Natural killer cell treated with Interleukin-12 subunit alpha and Interleukin-12 subunit beta and Interleukin-15 and Interleukin-18, amount 100 ng/mL, for 72 hours (primary cell): ENCODE data around the gene NECTIN1. TPM values are rescaled to one million over a fixed set of nuclear protein-coding genes. Genes with fewer than 3 reads are reported as not detected.

ENCODE experiments used
- ATAC-seq, 2 donors: fragments of 150-1000 bp; cut with Tn5 transposase in 1 of 2; sonication (Bioruptor Pico), chemical (Tn5 transposase) in 1 of 2; 2 replicates each; pipeline ENCODE4 v1.10.0; 2021
- DNase-seq: peaks from one replicate; pipeline ENCODE4 v3.0.0; 2022; ENCODE audit warnings: low spot score
- H3K27ac Mint-ChIP-seq, 2 donors: 1 replicate in 1 of 2; 2 replicates in 1 of 2; pipeline ENCODE4 v1.8.0; 2022; ENCODE audit warnings: mixed read lengths in 2 of 2, mild to moderate bottlenecking in 1 of 2, moderate library complexity in 1 of 2
- H3K27me3 Mint-ChIP-seq, 2 donors: 1 replicate in 1 of 2; 2 replicates in 1 of 2; pipeline ENCODE4 v1.8.0; 2022; ENCODE audit warnings: mixed read lengths in 2 of 2
- H3K36me3 Mint-ChIP-seq: one replicate; pipeline ENCODE4 v1.8.0; 2022; ENCODE audit warnings: mixed read lengths
- H3K4me1 Mint-ChIP-seq, 2 donors: 1 replicate in 1 of 2; 2 replicates in 1 of 2; pipeline ENCODE4 v1.8.0; 2022; ENCODE audit warnings: low read depth in 2 of 2, mixed read lengths in 2 of 2, mild to moderate bottlenecking in 1 of 2
- H3K4me3 Mint-ChIP-seq: one replicate; pipeline ENCODE4 v1.8.0; 2022; ENCODE audit warnings: mixed read lengths
- H3K9me3 Mint-ChIP-seq: 2 replicates; pipeline ENCODE4 v1.8.0; 2022; ENCODE audit warnings: mixed read lengths
- total RNA-seq, 2 donors: library from RNA; stranded (reverse); gene quantifications; one replicate each; pipeline ENCODE4 v1.2.3, GENCODE V29; 2022

Gene NECTIN1
- total RNA-seq, 2 donors from 2014 or later = 2.3 to 2.6 TPM

- DNase-seq (no peak), ATAC-seq (no peak)
- no peak overlapping the region for H3K4me3 Mint-ChIP-seq
- H3K36me3 Mint-ChIP-seq = no peaks in the 10 kb centered on the region
- H3K4me1 Mint-ChIP-seq = peaks cover under 1 to 5% of the 10 kb centered on the region in 2 donors
- H3K27ac Mint-ChIP-seq = no peak overlapping the region
- no peaks in the 10 kb centered on the region for H3K9me3 Mint-ChIP-seq
- H3K27me3 Mint-ChIP-seq = peaks cover 42 to 49% of the 10 kb centered on the region in 2 donors
These were observed 5.8 kb upstream of the NECTIN1 start for GRCh38 chr11:119734788-119735187.

- Mint-ChIP-seq H3K4me3 (peak overlapping the region; percentile 67), H3K4me1 (peaks cover 8 to 10% of the 10 kb centered on the region in 2 donors), H3K27ac (no peak overlapping the region), H3K27me3 (peaks cover 38 to 40% of the 10 kb centered on the region in 2 donors), H3K9me3 (no peaks in the 10 kb centered on the region), H3K36me3 (no peaks in the 10 kb centered on the region)
- no peak for ATAC-seq
- DNase-seq = no peak
These were observed 1.9 kb upstream of the NECTIN1 start for GRCh38 chr11:119730789-119731386.

GRCh38 chr11:119729951-119730613 is 1.1 kb upstream of the NECTIN1 start:
- no peak for DNase-seq
- H3K4me3 Mint-ChIP-seq = peak overlapping the region; percentile 67
- H3K27me3 Mint-ChIP-seq = peaks cover 33 to 37% of the 10 kb centered on the region in 2 donors
- H3K9me3 Mint-ChIP-seq = no peaks in the 10 kb centered on the region
- H3K36me3 Mint-ChIP-seq = no peaks in the 10 kb centered on the region
- ATAC-seq = no peak
- H3K27ac Mint-ChIP-seq = no peak overlapping the region
- peaks cover 8 to 10% of the 10 kb centered on the region in 2 donors for H3K4me1 Mint-ChIP-seq

GRCh38 chr11:119729581-119729927 is 554 bp upstream of the NECTIN1 start:
- Mint-ChIP-seq H3K27ac (no peak overlapping the region), H3K4me1 (peaks cover 8 to 10% of the 10 kb centered on the region in 2 donors), H3K36me3 (no peaks in the 10 kb centered on the region), H3K4me3 (peak overlapping the region; percentile 67), H3K9me3 (no peaks in the 10 kb centered on the region), H3K27me3 (peaks cover 32 to 38% of the 10 kb centered on the region in 2 donors)
- ATAC-seq = peak in 1 of 2 donors; percentile 15
- no peak for DNase-seq

GRCh38 chr11:119728211-119728626 is 781 bp downstream of the NECTIN1 start:
- no peak for ATAC-seq
- Mint-ChIP-seq H3K36me3 (no peaks in the 10 kb centered on the region), H3K4me1 (peaks cover 8 to 10% of the 10 kb centered on the region in 2 donors), H3K4me3 (peak overlapping the region; percentile 87), H3K27ac (no peak overlapping the region), H3K9me3 (no peaks in the 10 kb centered on the region), H3K27me3 (peaks cover 19 to 35% of the 10 kb centered on the region in 2 donors)
- no peak for DNase-seq

GRCh38 chr11:119727523-119728151 is 1.4 kb downstream of the NECTIN1 start:
- Mint-ChIP-seq H3K36me3 (no peaks in the 10 kb centered on the region), H3K4me3 (peak overlapping the region; percentile 87), H3K27me3 (peaks cover 17 to 32% of the 10 kb centered on the region in 2 donors), H3K4me1 (peaks cover 8 to 10% of the 10 kb centered on the region in 2 donors), H3K9me3 (no peaks in the 10 kb centered on the region), H3K27ac (no peak overlapping the region)
- ATAC-seq (no peak), DNase-seq (no peak)

- peaks cover 8 to 10% of the 10 kb centered on the region in 2 donors for H3K4me1 Mint-ChIP-seq
- no peak overlapping the region for H3K27ac Mint-ChIP-seq
- peaks cover 22 to 35% of the 10 kb centered on the region in 2 donors for H3K27me3 Mint-ChIP-seq
- ATAC-seq (no peak), DNase-seq (no peak)
- H3K36me3 Mint-ChIP-seq = no peaks in the 10 kb centered on the region
- no peaks in the 10 kb centered on the region for H3K9me3 Mint-ChIP-seq
- no peak overlapping the region for H3K4me3 Mint-ChIP-seq
These were observed 2.1 kb downstream of the NECTIN1 start for GRCh38 chr11:119726585-119727522.

GRCh38 chr11:119726150-119726553 is 2.8 kb downstream of the NECTIN1 start:
- Mint-ChIP-seq H3K27me3 (peaks cover 17 to 34% of the 10 kb centered on the region in 2 donors), H3K4me1 (peaks cover 8 to 10% of the 10 kb centered on the region in 2 donors), H3K27ac (no peak overlapping the region), H3K4me3 (no peak overlapping the region), H3K36me3 (no peaks in the 10 kb centered on the region), H3K9me3 (no peaks in the 10 kb centered on the region)
- no peak for DNase-seq
- no peak for ATAC-seq

GRCh38 chr11:119724956-119725355 is 4.0 kb downstream of the NECTIN1 start:
- Mint-ChIP-seq H3K27ac (no peak overlapping the region), H3K9me3 (no peaks in the 10 kb centered on the region), H3K36me3 (no peaks in the 10 kb centered on the region), H3K27me3 (peaks cover 7 to 31% of the 10 kb centered on the region in 2 donors), H3K4me1 (peaks cover 3 to 10% of the 10 kb centered on the region in 2 donors), H3K4me3 (no peak overlapping the region)
- DNase-seq (no peak), ATAC-seq (no peak)

GRCh38 chr11:119723952-119724325 is 5.1 kb downstream of the NECTIN1 start:
- DNase-seq (no peak), ATAC-seq (no peak)
- Mint-ChIP-seq H3K36me3 (no peaks in the 10 kb centered on the region), H3K27me3 (peaks cover 7 to 37% of the 10 kb centered on the region in 2 donors), H3K27ac (no peak overlapping the region), H3K4me1 (peaks cover 3 to 5% of the 10 kb centered on the region in 2 donors), H3K9me3 (no peaks in the 10 kb centered on the region), H3K4me3 (no peak overlapping the region)

GRCh38 chr11:119723243-119723951 is 5.6 kb downstream of the NECTIN1 start:
- Mint-ChIP-seq H3K9me3 (no peaks in the 10 kb centered on the region), H3K36me3 (no peaks in the 10 kb centered on the region), H3K27ac (no peak overlapping the region), H3K4me3 (no peak overlapping the region), H3K27me3 (peaks cover 7 to 38% of the 10 kb centered on the region in 2 donors), H3K4me1 (peaks cover 3 to 5% of the 10 kb centered on the region in 2 donors)
- DNase-seq = no peak
- no peak for ATAC-seq

GRCh38 chr11:119722281-119722794 is 6.7 kb downstream of the NECTIN1 start:
- no peaks in the 10 kb centered on the region for H3K4me1 Mint-ChIP-seq
- no peak overlapping the region for H3K4me3 Mint-ChIP-seq
- H3K27ac Mint-ChIP-seq = no peak overlapping the region
- H3K9me3 Mint-ChIP-seq = no peaks in the 10 kb centered on the region
- H3K36me3 Mint-ChIP-seq = no peaks in the 10 kb centered on the region
- DNase-seq (no peak), ATAC-seq (no peak)
- peaks cover 7 to 38% of the 10 kb centered on the region in 2 donors for H3K27me3 Mint-ChIP-seq
